ENCODE data around the gene NPB.

Gene NPB

GRCh38 chr17:81927653-81928543 is 25.9 kb downstream of the NPB start, which contains the start of gene MAFG:
Gene MAFG (minus strand): TSS chr17:81927735. CDS start chr17:81923185, 4,550 bp downstream.
- DNase-seq = peak; percentile 94

- no peak for DNase-seq
Measured at GRCh38 chr17:81928544-81929252, 26.7 kb downstream of the NPB start.

- no peak for DNase-seq
Measured at GRCh38 chr17:81929253-81930141, 27.5 kb downstream of the NPB start.

GRCh38 chr17:81930142-81931125 is 28.4 kb downstream of the NPB start:
- peak; percentile 67 for DNase-seq

- no peak for DNase-seq
Measured at GRCh38 chr17:81931189-81931556, 29.1 kb downstream of the NPB start.

- DNase-seq = peak; percentile 84
Measured at GRCh38 chr17:81931557-81932332, 29.7 kb downstream of the NPB start.

- no peak for DNase-seq
Measured at GRCh38 chr17:81932333-81932983, 30.4 kb downstream of the NPB start.

GRCh38 chr17:81933178-81933699 is 31.2 kb downstream of the NPB start:
- DNase-seq = no peak

GRCh38 chr17:81934098-81934757 is 32.2 kb downstream of the NPB start:
- no peak for DNase-seq

GRCh38 chr17:81934850-81935708 is 33.0 kb downstream of the NPB start:
- no peak for DNase-seq

- no peak for DNase-seq
Measured at GRCh38 chr17:81935709-81936084, 33.7 kb downstream of the NPB start.

- DNase-seq = no peak
Measured at GRCh38 chr17:81939218-81939617, 37.2 kb downstream of the NPB start.

- DNase-seq = no peak
Measured at GRCh38 chr17:81939881-81940385, 37.9 kb downstream of the NPB start.

GRCh38 chr17:81940538-81941483 is 38.8 kb downstream of the NPB start:
- DNase-seq = no peak

GRCh38 chr17:81941484-81942166 is 39.6 kb downstream of the NPB start:
- DNase-seq = peak; percentile 46

- no peak for DNase-seq
Measured at GRCh38 chr17:81942167-81942553, 40.1 kb downstream of the NPB start.

- no peak for DNase-seq
Measured at GRCh38 chr17:81944858-81945257, 42.8 kb downstream of the NPB start.
